SK-N-SH (cell line): ENCODE results near the gene TXN2.

Experiments
- EZH2phosphoT487 ChIP-seq: fragments of 200-600 bp; sonication (generic); IDR thresholded peaks from 2 replicates; pipeline ENCODE4 v1.6.1; 2017; ENCODE audit warnings: low read depth, mixed run types, mild to moderate bottlenecking, antibody characterized with exemption, moderate library complexity, borderline replicate concordance
- FOXM1 ChIP-seq: IDR thresholded peaks from 2 replicates; pipeline ENCODE4 v1.4.0; 2012; ENCODE audit warnings: low read depth, mild to moderate bottlenecking
- MEF2A ChIP-seq: IDR thresholded peaks from 2 replicates; pipeline ENCODE4 v1.4.0; 2012; ENCODE audit warnings: low read depth, borderline replicate concordance
- MXI1 ChIP-seq: IDR thresholded peaks from 2 replicates; pipeline ENCODE4 v1.6.1; 2012; ENCODE audit warnings: mild to moderate bottlenecking, low read depth, low read length, improper control_type of control experiment
- TAF1 ChIP-seq: IDR thresholded peaks from 2 replicates; pipeline ENCODE4 v1.6.1; 2012; ENCODE audit warnings: low read depth, mild to moderate bottlenecking, low read length, moderate library complexity, borderline replicate concordance
- TCF12 ChIP-seq: IDR thresholded peaks from 2 replicates; pipeline ENCODE4 v1.4.0; 2012
- TEAD4 ChIP-seq: IDR thresholded peaks from 2 replicates; pipeline ENCODE4 v1.4.0; 2012; ENCODE audit warnings: mild to moderate bottlenecking, borderline replicate concordance; ENCODE audit not compliant: insufficient read depth
- TF ChIP-seq, protein P1 (sequence below): fragments of 200-600 bp; sonication (generic); IDR thresholded peaks from 2 replicates; pipeline ENCODE4 v1.6.1; 2017; ENCODE audit warnings: antibody characterized with exemption, mild to moderate bottlenecking, moderate library complexity
- TF ChIP-seq, protein P2 (sequence below): fragments of 150-350 bp; IDR thresholded peaks from 2 replicates; pipeline ENCODE4 v1.6.1; 2016; ENCODE audit warnings: mild to moderate bottlenecking, low read depth, low read length

DNA sequence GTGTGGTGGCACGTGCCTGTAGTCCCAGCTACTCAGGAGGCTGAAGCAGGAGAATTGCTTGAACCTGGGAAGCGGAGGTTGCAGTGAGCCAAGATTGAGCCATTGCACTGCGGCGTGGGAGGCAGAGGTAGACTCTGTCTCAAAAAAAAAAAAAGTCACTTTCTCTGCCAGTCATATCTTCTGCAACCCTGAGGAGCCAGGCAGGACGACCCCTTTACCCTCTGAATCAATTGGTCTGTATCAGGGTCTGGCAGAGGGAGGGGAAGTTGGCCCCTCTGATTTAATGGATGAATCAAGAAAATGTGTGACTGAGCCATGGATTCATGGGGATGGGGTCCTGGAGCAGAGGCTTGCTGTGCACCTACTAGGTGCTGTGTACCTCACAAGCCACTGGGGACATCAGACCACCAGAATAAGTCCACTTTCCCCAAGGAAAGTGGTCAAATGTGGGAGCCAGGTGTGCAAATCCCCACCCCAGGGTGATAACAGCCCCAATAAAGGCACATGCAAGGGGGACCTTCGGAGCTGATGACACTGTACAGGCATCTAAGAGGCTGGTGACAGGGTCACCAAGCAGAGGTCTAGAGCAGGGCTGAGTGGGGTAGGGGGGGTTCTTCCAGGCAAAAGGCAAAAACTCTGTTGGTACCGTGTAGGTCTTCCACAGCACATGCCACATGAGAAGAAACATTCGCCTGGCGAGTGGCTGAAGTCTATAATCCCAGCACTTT is 29.0 kb downstream of the TXN2 start:
- TF ChIP-seq MXI1 (no peak), MEF2A (no peak), TCF12 (no peak), FOXM1 (no peak), TAF1 (no peak), TEAD4 (no peak), EZH2phosphoT487 (no peak)
- TF ChIP-seq, protein P1, sequence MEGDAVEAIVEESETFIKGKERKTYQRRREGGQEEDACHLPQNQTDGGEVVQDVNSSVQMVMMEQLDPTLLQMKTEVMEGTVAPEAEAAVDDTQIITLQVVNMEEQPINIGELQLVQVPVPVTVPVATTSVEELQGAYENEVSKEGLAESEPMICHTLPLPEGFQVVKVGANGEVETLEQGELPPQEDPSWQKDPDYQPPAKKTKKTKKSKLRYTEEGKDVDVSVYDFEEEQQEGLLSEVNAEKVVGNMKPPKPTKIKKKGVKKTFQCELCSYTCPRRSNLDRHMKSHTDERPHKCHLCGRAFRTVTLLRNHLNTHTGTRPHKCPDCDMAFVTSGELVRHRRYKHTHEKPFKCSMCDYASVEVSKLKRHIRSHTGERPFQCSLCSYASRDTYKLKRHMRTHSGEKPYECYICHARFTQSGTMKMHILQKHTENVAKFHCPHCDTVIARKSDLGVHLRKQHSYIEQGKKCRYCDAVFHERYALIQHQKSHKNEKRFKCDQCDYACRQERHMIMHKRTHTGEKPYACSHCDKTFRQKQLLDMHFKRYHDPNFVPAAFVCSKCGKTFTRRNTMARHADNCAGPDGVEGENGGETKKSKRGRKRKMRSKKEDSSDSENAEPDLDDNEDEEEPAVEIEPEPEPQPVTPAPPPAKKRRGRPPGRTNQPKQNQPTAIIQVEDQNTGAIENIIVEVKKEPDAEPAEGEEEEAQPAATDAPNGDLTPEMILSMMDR = no peak
- TF ChIP-seq, protein P2, sequence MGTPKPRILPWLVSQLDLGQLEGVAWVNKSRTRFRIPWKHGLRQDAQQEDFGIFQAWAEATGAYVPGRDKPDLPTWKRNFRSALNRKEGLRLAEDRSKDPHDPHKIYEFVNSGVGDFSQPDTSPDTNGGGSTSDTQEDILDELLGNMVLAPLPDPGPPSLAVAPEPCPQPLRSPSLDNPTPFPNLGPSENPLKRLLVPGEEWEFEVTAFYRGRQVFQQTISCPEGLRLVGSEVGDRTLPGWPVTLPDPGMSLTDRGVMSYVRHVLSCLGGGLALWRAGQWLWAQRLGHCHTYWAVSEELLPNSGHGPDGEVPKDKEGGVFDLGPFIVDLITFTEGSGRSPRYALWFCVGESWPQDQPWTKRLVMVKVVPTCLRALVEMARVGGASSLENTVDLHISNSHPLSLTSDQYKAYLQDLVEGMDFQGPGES = no peak
